ENCODE measurements around the gene RPRD2. TPM values are rescaled to one million over a fixed set of nuclear protein-coding genes. Genes with fewer than 3 reads are reported as not detected.

Gene RPRD2
- total RNA-seq, 6 donors from 2014 or later, result 14.6 to 29.8 (median 26.3) TPM

GRCh38 chr1:150507912-150508864, 144.2 kb downstream of the RPRD2 start, which contains the start of gene ECM1:
ECM1 (plus strand) TSS chr1:150508109; CDS start chr1:150508210, 101 bp downstream.
- H3K36me3 ChIP-seq, result peaks cover 0 to 39% (median 24%) of the 10 kb centered on the region in 4 donors
- ATAC-seq (ENCODE audit: low FRiP score in 2 of 2), result peak in 1 of 2 donors; percentile 92
- peak in 1 of 4 donors; percentile 24 for TF ChIP-seq POLR2A (IDR thresholded peaks at IDR 0.05)
- TF ChIP-seq CTCF (IDR thresholded peaks at IDR 0.05), result no peak
- no peak for TF ChIP-seq EP300 (IDR thresholded peaks at IDR 0.05)
- peak in 1 of 2 donors; percentile 47 for TF ChIP-seq POLR2AphosphoS5 (IDR thresholded peaks at IDR 0.05)
- H3K27ac ChIP-seq, result peak within 1 kb of the TSS; percentile 38 to 83 (median 78)
- WGBS, 2 donors, result 45 to 64% methylated on average over 5 to 7 of the region's 7 CpGs
- H3K4me1 ChIP-seq, result peaks cover 17 to 35% (median 20%) of the 10 kb centered on the region in 4 donors
- H3K9me3 ChIP-seq, result no peaks in the 10 kb centered on the region
- H3K4me3 ChIP-seq, result peak within 1 kb of the TSS in 2 of 4 donors; percentile 4 to 29
- no peaks in the 10 kb centered on the region for H3K27me3 ChIP-seq
- DNase-seq, result peak in 1 of 2 donors; percentile 63

DNA sequence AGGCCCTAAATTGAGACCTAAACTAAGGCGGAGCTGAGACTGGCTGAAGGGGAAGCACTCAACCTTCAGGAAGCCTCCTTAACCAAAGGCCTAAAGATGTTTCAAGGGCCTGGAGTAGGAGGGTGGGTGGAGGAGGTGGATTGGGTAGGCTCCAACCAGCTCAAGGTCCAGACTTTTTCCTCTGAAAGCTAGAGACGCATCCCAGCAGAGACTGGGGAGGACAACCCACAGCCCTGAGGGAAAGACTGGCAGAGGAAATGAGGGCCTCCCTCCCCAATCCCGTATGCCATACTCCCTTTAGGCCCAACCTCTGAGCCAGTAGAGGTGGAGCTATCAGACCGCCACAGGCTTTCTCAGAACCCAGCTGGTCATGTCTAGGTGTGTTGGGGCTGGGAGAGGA, 145.0 kb downstream of the RPRD2 start:
- Histone ChIP-seq H3K27me3 (no peaks in the 10 kb centered on the region), H3K4me3 (no peak overlapping the region), H3K4me1 (peaks cover 17 to 35% (median 20%) of the 10 kb centered on the region in 4 donors), H3K36me3 (peaks cover 0 to 36% (median 24%) of the 10 kb centered on the region in 4 donors), H3K27ac (peak overlapping the region in 3 of 4 donors; percentile 74 to 83 (median 82)), H3K9me3 (no peaks in the 10 kb centered on the region)
- DNase-seq (peak in 1 of 2 donors; percentile 40), ATAC-seq (ENCODE audit: low FRiP score in 2 of 2) (peak in 1 of 2 donors; percentile 19)
- TF ChIP-seq EP300 (IDR thresholded peaks at IDR 0.05) (no peak), POLR2AphosphoS5 (IDR thresholded peaks at IDR 0.05) (no peak), CTCF (IDR thresholded peaks at IDR 0.05) (no peak), POLR2A (IDR thresholded peaks at IDR 0.05) (no peak)
- WGBS, 2 donors, result 49 to 71% methylated on average over 4 of the region's 4 CpGs

DNA sequence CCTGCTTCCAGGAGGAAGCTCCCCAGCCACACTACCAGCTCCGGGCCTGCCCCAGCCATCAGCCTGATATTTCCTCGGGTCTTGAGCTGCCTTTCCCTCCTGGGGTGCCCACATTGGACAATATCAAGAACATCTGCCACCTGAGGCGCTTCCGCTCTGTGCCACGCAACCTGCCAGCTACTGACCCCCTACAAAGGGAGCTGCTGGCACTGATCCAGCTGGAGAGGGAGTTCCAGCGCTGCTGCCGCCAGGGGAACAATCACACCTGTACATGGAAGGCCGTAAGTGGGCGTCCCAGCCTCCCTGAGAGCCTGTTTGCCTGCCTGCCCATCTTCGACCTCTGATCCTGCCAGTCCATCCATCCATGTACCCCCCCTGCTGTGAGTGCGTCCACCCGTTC, 147.6 kb downstream of the RPRD2 start:
- Histone ChIP-seq H3K4me1 (peaks cover 28 to 40% (median 32%) of the 10 kb centered on the region in 4 donors), H3K4me3 (no peak overlapping the region), H3K36me3 (peaks cover 0 to 11% (median 6%) of the 10 kb centered on the region in 4 donors), H3K27me3 (no peaks in the 10 kb centered on the region), H3K9me3 (no peaks in the 10 kb centered on the region), H3K27ac (no peak overlapping the region)
- no peak for TF ChIP-seq POLR2A (IDR thresholded peaks at IDR 0.05)
- TF ChIP-seq POLR2AphosphoS5 (IDR thresholded peaks at IDR 0.05), result no peak
- TF ChIP-seq EP300 (IDR thresholded peaks at IDR 0.05), result no peak
- TF ChIP-seq CTCF (IDR thresholded peaks at IDR 0.05), result no peak
- no peak for ATAC-seq (ENCODE audit: low FRiP score in 2 of 2)
- no peak for DNase-seq
- WGBS, 2 donors, result 85 to 90% methylated on average over 3 to 12 of the region's 12 CpGs

GRCh38 chr1:150511985-150512660, 148.2 kb downstream of the RPRD2 start:
- H3K4me3 ChIP-seq, result no peak overlapping the region
- H3K27ac ChIP-seq, result no peak overlapping the region
- no peaks in the 10 kb centered on the region for H3K9me3 ChIP-seq
- H3K4me1 ChIP-seq, result peaks cover 28 to 44% (median 31%) of the 10 kb centered on the region in 4 donors
- WGBS, 2 donors, result 89 to 98% methylated on average over 17 of the region's 17 CpGs
- no peaks in the 10 kb centered on the region for H3K27me3 ChIP-seq
- no peak for ATAC-seq (ENCODE audit: low FRiP score in 2 of 2)
- DNase-seq, result no peak
- TF ChIP-seq CTCF (IDR thresholded peaks at IDR 0.05), result no peak
- TF ChIP-seq POLR2A (IDR thresholded peaks at IDR 0.05), result no peak
- no peak for TF ChIP-seq POLR2AphosphoS5 (IDR thresholded peaks at IDR 0.05)
- TF ChIP-seq EP300 (IDR thresholded peaks at IDR 0.05), result no peak
- H3K36me3 ChIP-seq, result peaks cover 0 to 5% (median under 1%) of the 10 kb centered on the region in 4 donors
